NCI-H524 (cell line): ENCODE results near the gene FADS6.
"Not testable (repeated sequence)": the region's sequence is repeated elsewhere in the genome, so short reads cannot be mapped to it uniquely, and the experiment has no call there.

Experiments
- DNase-seq, 2 experiments: peaks; one replicate each; lab custom pipeline; 2025; lab: John Stamatoyannopoulos, UW

Gene FADS6

GRCh38 chr17:74921026-74921681, 27.7 kb upstream of the FADS6 start:
- DNase-seq = no peak

- no peak for DNase-seq
These were observed 27.2 kb upstream of the FADS6 start for GRCh38 chr17:74920642-74921025.

DNA sequence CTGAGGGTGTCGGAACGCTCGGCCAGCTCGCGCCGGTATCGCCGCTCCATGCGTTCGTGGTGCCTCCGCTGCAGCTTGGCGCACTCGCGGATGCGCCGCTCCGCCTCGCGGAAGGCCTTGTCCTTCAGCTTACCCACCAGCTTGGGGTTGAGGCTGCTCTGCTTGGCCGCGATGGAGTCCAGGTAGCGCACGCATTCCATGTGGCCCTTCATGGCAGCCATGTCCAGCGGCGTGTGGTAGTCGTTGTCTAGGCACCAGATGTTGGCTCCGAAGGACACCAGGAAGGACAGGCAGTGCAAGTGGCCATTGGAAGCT, 26.8 kb upstream of the FADS6 start:
- DNase-seq = no peak

DNA sequence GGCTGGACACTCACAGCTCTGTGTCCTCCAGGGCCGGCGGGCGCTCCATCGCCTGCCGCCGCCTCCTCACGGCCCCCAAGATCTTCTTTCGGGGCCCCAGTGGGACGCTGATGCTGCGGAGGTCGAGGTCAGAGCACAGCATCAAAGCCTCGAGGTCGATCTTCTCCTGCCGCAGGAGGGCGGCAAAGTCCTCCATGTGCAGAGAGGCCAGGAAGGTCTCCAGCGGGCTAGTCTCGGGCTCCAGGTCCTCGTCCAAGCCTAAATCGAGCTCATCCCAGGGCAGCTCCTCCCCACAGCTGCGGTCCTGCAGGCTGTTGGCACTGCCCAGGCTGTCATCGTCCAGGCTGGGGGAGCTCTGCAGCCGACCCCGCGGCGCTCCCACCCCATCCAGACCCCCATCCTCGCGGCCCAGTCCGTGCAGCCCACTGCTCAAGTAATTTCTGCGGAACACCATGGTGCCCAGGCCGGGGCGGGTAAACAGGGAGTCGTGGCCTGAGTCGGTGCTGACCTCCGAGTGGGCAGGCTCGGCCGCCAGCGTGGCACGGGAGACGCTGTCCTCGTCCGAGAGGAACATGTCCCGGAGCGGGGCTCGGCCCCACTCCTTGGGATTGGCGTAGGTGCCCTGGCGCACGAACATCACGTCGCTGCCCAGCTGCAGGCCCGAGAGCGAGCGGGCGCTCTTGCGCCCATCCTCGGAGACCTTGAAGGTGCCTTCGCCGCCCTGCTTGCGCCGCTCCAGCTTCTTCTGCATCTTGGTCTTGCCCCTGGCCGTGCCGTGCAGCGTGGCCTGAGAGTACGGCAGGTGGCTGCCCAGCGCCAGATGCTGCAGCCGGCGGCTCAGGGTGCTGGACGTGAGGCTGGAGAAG, 26.2 kb upstream of the FADS6 start:
- DNase-seq = no peak

- no peak for DNase-seq
These were observed 25.5 kb upstream of the FADS6 start for GRCh38 chr17:74918906-74919305.

- no peak for DNase-seq
These were observed 24.0 kb upstream of the FADS6 start for GRCh38 chr17:74917430-74917829.

DNA sequence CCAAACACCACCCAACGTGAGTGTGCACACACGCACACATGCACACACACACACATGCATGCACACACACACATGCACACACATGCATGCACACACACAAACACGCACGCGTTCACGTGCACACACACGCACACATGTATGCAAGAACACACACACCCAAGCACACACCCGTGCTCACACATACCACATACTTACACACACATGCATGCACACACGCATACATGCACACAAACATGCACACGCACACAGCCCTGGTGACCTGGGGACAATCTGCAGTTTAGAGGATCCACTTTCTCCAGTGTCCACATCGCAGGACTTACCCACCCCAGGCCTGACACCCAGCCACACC, 23.4 kb upstream of the FADS6 start:
- no peak for DNase-seq

GRCh38 chr17:74916136-74916850, 22.9 kb upstream of the FADS6 start:
- DNase-seq = peak; percentile 32 to 59

DNA sequence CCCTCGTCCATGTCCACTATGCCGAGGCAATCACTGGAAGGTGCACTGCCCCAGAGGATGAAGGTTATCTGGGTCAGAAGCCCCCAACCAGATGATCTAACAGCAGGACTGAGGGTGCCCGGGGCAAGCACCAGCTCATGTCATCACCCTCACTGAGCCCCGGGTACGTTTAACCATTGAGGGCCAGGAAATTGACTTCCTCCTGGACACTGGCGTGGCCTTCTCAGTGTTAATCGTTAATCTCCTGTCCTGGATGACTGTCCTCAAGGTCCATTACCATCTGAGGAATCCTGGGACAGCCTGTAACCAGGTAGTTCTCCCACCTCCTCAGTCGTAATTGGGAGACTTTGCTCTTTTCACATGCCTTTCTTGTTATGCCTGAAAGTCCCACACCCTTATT, 18.0 kb upstream of the FADS6 start:
- DNase-seq = not testable (repeated sequence)

DNA sequence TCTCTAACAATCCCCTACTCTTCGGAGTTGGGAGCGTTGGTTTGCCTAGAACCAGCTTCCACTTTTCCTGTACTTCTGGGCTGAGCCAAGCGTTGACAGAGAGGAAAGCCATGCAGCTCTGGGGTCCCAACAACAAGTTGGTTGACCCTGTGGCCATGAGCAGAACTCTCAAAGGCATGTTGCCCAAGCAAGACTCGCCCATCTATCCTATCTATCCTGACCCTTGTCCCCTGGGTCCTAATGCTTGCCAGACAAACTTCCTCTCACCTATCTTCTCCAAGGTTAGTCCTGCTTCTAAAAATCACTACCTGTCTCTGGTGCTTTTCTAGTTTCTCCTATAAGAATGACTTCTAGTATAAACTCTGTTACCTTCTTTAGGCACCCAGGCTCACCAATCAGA, 15.7 kb upstream of the FADS6 start:
- DNase-seq = not testable (repeated sequence)

DNA sequence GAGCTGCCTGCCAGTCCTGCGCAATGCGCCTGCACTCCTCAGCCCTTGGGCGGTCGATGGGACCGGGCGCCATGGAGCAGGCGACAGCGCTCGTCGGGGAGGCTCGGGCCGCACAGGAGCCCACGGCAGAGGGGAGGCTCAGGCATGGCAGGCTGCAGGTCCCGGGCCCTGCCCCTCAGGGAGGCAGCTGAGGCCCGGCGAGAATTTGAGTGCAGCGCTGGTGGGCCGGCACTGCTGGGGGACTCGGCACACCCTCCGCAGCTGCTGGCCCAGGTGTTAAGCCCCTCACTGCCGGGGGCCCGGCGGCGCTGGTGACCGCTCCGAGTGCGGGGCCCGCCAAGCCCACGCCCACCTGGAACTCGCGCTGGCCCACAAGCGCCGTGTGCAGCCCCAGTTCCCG, 13.6 kb upstream of the FADS6 start:
- DNase-seq = no peak

DNA sequence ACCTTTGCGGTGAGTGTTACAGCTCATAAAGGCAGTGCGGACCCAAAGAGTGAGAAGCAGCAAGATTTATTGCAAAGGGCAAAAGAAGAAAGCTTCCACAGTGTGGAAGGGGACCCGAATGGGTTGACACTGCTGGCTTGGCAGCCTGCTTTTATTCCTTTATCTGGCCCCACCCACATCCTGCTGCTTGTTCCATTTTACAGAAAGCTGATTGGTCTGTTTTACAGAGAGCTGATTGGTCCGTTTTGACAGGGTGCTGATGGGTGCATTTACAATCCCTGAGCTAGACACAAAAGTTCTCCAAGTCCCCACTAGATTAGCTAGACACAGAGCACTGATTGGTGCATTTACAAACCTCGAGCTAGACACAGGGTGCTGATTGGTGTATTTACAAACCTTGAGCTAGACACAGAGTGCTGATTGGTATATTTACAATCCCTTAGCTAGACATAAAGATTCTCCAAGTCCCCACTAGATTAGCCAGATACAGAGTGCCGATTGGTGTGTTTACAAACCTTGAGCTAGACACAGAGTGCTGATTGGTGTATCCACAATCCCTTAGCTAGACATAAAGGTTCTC, 12.9 kb upstream of the FADS6 start:
- not testable (repeated sequence) for DNase-seq

DNA sequence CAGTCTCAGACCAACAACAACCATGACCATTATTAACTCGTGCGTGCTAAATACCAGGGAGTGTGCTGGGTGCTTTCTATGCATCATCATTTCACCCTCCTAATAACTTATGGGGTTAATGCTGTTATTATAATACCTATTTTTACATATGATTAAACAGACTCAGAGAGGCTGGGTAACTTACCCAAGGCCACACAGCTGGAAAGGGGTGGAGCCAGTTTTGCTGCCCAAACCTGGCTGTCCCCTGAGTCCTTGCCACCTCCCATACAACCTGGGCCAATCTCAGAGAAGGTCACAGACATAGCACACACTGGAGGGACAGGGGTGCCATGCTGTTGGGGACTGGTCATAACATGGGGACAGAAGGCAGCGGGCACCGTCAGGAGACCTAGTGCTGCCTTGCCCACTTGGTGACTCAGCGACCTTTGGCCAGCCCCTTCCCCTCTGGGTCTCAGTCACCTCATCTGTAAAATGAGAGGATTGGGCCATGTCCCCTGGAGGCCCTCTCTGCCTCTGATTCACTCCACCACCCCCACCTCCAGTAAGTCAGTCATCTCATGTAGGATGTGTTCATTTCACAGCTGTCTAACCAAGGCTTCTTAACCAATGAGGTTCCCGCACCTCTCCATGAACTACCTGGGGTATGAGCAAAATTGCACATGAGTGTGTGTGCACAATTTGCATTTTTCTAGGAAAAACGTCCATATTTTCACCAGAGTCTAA, 11.4 kb upstream of the FADS6 start:
- no peak for DNase-seq

- no peak for DNase-seq
These were observed 10.2 kb upstream of the FADS6 start for GRCh38 chr17:74903671-74904070.

DNA sequence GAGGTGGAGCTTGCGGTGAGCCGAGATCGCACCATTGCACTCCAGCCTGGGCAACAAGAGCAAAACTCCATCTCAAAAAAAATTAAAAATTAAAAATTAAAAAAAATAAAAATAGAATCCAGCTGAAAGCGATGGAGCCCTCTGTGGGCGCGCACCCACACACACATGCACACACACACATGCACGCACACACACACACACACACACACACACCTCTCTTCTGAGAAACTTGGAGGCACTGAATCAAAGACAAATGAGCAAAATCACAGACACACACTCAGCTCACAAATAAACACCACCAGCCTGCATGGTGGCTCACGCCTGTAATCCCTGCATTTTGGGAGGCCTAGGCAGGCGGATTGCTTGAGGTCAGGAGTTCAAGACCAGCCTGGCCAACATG, 9.6 kb upstream of the FADS6 start:
- no peak for DNase-seq

DNA sequence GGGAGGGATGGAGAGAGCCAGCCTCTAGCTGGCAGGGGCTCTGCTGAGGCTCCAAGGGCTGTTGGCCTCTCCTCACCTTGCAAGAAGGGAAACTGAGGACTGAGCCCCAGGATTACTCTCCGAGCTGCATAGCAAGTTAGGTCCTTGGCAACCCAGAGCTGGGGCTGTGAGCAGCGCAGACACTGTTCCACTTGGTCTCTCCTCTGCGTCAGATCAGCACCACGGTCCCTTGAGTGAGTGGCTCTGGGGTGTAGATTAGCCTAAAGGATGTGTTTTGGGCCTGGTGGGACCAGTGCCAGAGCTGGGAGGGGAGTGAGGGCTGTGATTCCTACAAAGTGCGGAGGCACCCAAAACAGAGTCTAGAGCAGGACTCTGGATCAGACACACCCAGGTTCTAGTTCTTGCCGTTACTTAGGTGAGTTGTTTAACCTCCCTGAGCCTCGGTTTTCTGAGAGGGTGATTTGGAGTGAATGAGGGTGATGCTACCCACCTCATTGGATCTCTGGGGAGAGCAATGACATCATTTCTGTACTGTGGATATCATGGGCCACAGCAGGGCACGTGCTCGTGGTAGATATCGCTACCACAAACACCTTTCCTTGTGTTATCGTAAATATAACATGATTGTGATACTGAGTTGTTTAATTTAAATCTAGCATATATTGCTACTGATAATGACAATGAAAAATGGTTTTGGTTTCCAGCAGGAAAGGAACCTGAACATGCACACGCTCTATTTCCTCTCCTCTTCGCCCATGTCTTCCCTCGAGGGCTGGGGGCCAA, 8.1 kb upstream of the FADS6 start:
- DNase-seq = no peak

GRCh38 chr17:74900208-74900607, 6.8 kb upstream of the FADS6 start:
- DNase-seq = no peak

DNA sequence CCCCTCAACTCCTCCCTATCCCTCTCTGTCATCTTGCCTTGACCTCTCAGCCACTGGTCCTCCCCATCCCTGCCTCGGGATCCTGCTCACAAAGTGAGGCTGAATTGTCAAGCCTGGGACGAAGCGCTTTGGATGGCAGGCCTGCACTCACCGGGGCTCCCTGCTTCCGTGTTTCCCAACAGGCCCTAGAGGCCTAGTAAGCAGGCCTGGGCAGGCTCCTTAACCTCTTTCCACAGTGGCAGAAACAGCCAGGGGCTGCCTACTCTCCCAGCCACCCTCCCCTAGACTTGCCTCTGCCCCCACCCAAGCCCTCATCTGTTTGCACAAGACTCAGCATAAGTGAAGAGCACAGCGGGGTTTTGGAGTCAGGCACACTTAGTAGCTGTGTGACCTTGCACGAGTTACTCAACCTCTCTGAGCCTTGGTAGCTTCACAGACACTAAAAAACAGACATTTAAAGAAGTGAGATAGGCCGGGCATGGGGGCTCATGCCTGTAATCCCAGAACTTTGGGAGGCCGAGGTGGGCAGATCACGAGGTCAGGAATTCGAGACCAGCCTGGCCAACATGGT, 5.0 kb upstream of the FADS6 start:
- DNase-seq = no peak

GRCh38 chr17:74893936-74894671, 671 bp upstream of the FADS6 start:
- DNase-seq = peak in 1 of 2 experiments; percentile 29
